Adrenal gland (tissue), 5 donors: ENCODE results near the gene ZNF638.

Source experiments
- CTCF ChIP-seq, 6 experiments: fragments of 450-650 bp in 4 of 6; fragments of 200-600 bp in 2 of 6; sonication (generic) in 1 of 6; IDR thresholded peaks; 1 replicate in 5 of 6; 2 replicates in 1 of 6; pipeline versions ENCODE4 v1.5.1 to v1.8.0; 2016 to 2021; ENCODE audit warnings: antibody characterized with exemption in 6 of 6, mild to moderate bottlenecking in 2 of 6, moderate library complexity in 1 of 6
- POLR2A ChIP-seq, 2 donors: fragments of 450-650 bp; IDR thresholded peaks; one replicate each; pipeline ENCODE4 v1.6.1; 2017; ENCODE audit warnings: antibody characterized with exemption in 2 of 2, mild to moderate bottlenecking in 2 of 2, moderate library complexity in 1 of 2
- donor health status: DM: no; HTN: no; CAD: no.

- TF ChIP-seq CTCF (IDR thresholded peaks at IDR 0.05), result no peak
- TF ChIP-seq POLR2A (IDR thresholded peaks at IDR 0.05), result no peak
Observed at GRCh38 chr2:71484354-71484753, 152.8 kb downstream of the ZNF638 start.
